GM19099 (cell line): Measurements from ENCODE around the gene STK17A.
A peak's percentile ranks its signal among the peaks of the same experiment; 100 is the strongest.

ENCODE experiments used
- POLR2A ChIP-seq: IDR thresholded peaks from 3 replicates; pipeline ENCODE4 v1.6.1; 2011; ENCODE audit warnings: low read depth; ENCODE audit not compliant: insufficient read length; ENCODE audit errors: extremely low read depth

Gene STK17A

DNA sequence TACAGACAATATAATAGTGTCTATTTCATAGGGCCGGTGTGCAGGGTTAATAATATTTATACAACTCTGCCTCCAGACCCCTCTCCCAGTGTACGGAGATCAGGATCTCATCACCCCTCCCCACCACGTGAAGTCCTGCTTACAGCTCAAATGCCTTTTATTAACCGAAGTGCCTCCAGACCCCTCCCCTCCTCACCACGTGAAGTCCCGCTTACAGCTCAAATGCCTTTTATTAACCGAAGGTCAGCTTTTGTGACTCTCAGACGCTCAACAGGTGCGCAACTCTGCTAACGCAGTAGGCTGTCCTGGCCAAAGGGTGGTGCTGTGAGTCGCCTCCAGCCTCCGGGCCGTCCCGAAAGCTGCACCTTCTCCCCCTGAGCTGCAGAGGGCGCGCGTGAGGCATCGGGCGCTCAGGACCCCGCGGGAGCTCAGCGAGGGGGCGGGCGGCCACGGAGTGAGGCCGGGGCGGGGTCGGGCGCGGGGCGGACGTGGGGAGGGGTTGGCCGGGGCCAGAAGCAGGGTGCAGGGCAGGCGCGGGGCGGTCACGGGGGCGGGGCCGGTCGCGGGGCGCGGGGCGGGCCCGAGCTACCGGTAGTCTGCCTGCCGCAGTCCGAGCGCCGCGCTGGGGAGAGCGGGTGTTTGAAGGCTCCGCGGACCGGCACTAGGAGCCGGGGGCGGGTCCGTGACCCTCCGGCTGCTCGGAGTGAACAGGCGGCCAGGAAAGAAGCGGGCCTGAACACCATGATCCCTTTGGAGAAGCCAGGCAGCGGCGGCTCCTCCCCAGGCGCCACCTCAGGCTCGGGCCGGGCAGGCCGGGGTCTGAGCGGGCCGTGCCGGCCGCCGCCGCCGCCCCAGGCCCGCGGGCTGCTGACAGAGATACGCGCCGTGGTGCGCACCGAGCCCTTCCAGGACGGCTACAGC is at the start of gene STK17A:
STK17A (plus strand) TSS at position 606 of the 921 bp plus-strand sequence; CDS start at position 742, 136 bp downstream.
- TF ChIP-seq POLR2A = peak; percentile 98

DNA sequence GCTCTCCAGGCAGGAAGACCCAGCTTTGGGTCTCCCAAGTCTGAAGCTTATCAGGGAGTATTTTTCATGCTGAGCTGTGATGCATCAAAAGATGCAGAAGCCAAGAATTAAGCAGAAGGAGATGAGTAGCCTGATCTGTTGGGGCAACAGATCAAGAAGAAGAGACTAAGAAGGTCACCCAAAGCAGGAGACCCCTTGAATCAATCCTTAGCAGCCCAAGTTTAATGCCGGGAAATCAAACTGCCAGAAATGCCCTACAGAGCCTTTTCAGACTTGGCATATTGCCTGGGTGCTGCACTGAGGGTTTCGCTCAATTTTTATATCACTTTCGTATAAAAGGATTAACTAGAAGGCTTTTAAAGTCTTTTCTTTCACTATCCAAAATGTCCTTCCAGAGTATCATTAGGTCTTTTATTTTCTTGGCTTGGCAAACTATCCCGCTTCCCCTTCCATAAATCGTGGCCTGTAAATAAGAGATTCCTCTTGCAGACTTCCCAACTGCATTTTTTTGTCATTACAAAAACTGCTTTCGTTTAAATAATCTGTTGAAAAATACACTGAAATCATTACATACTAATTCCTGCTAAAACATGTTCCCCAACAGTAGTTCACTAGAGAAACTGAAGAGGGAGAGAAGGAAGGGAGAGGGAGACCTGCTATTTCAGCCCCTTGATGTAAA is 49.0 kb upstream of the STK17A start:
- TF ChIP-seq POLR2A = no peak

DNA sequence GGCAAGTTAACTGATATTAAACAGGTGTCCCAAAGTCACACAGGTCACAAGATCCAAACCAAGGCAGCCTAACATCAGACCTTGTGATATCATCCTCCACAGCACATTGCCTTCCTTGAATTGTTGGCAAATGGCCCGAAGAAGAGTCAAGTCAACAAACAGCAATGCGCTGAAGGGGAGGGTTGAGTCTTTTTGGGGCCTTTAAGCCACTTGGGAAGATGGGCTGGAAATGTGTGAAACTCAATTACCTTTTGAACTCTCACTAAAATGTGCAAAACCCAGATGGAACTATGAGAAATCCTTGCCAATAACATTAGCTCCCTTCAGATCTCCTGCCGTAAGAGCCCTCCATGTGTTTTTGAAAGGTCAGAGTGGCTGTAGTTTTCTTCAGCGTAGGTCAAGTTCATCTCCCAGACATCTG is 47.9 kb upstream of the STK17A start:
- TF ChIP-seq POLR2A = no peak

DNA sequence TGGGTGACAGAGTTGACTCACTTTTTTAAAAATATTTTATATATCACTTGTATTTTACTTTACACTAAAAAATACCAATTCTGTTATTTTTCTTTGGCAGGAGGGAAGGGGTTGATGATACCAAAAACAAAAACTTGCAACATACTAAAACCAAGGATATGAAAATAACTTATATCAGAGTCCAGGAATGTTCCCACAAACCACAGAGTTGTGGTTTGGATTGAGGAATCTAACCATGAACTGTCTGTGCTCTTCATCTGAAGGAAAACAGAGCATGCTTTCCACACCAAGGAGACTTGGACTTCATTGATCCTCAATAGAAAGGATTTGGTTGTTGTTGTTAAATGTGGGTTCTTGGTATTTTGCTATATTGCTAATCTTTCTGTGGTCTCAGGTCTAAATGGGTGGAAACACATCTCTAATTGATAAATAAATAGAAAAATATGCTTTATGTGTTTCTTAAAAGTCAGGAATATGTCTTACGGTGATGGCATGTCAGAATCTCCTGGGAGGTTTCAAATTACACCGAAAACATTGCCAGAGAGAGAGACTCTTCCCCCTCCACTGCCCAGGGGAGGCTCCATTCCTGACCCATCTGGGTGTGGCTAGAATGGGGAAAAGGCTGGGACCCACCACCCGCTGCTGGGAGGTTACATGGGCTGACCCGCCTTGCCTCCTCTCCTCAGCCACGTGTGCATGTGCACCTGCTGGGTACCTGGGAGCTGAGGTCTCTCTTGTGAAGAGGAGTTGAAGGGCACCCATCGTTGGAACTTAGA is 46.9 kb upstream of the STK17A start:
- TF ChIP-seq POLR2A = no peak

DNA sequence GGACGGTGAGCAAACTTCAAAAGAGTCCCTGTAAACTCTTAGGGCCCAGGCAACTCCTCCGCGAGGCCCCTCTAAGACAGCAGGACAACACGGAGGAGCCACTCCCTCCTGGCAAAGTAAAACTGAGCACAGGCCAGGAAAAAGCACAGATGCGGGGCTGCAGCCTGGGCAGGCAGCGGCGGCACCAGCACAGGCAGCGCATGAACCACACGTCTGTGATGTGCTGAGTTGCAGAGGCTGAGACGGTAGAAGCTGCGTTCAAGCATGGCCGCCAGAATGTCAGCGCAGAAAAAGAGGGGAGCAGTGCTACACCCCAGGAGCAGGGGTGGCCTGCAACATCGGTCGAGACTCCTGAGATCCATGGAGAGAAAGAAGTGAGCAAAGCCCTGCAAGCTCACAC is 46.1 kb upstream of the STK17A start:
- no peak for TF ChIP-seq POLR2A

DNA sequence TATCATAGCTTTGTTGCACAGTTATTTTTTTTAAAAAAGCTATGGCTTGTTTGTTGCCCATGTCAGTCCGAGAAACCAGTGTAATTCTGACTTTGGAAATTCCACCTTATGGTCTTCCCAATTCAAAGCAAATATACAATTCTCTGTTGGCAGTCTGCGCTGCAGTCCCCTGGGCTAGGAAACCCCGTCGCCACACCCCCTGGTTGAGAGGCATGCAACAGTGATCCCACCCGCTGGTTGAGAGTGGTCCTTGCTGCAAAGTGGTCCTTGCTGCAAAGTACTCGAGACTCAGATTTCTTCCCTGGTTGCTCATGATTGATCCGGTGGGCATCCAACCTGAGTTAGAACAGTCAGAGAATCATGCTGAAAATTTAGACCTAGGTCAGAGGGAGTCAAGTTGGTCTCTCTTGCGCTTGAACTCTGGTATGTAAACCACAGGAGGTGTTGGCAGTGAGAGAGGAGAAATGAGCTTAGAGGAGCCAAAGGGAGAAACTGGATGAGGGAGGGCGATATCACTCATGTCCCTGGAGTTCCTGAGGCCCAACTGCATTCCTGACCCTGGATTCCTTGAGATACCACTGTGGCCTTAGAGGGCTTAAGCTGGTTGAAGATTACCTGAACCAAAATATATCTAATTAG is 45.0 kb upstream of the STK17A start:
- TF ChIP-seq POLR2A = no peak

DNA sequence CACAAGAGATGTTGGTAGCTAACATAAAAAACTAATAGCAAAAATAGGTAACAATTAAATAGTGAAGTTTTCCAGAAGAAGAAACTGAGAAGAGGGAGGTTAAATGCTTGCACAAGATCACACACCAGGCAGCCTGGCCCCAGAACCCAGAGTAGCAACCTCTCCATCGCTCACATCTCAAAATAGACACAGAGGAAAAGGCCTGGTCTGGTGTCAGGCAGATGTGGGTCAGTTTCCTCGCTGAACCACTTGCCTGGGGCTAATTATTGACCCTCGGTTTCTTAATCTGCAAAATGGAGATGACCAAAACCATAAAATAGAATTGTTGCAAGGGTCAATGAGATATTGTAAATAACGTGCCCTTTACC is 44.5 kb upstream of the STK17A start:
- TF ChIP-seq POLR2A = no peak

DNA sequence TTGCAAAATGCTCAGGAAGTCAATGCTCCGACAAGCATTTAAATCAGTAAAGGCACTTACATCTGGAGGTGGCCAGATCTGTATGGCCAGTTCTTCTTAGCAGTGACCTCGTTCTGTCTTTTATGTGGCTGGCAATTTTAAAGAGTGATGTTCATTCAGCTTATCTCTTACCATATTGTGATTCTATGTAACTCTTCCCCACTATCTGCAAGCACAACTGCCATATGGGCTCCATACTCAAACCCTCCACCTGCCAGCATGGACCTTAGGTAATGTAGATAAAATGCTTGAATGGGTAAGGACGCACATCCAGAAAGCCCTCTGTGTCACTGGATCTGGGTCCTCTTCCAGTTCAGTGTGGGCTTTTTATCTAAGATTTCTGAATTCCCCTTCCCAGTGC is 42.4 kb upstream of the STK17A start:
- no peak for TF ChIP-seq POLR2A

DNA sequence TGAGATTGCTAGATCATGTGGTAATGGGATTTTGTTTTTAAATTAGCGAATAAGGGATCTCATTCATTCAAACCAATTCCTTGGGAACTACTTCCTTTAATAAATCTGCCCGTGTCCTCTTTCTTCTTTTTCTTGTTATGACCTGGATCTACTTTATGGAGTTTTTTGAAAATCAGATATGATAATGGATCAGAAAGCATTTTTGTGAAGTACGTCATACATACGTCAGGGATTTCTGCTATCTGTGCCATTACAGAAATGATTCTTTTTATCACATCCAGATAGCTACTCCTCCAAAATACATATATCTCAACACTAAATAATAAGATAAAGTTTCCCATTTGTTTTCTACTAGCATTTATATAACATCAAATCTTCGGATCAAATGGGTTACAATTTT is 40.2 kb upstream of the STK17A start:
- no peak for TF ChIP-seq POLR2A

DNA sequence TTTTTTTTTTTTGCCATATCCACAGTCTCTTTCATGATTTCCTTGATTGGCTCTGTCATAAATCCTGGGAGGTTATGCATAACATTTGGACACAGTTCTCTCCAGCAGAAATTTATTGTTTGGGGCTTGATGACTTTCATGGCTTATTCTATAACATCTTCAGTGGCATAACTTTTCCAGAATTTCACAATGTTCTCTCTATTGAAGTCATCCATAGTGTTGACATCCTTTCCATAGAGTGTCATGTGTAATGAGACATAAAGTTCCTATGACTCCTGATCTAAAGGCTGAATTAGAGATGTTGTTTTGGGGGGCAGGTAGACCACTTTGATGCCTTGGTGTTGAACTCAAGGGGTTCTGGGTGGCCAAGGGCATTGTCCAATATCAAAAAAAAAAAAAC is 36.7 kb upstream of the STK17A start:
- TF ChIP-seq POLR2A = no peak

DNA sequence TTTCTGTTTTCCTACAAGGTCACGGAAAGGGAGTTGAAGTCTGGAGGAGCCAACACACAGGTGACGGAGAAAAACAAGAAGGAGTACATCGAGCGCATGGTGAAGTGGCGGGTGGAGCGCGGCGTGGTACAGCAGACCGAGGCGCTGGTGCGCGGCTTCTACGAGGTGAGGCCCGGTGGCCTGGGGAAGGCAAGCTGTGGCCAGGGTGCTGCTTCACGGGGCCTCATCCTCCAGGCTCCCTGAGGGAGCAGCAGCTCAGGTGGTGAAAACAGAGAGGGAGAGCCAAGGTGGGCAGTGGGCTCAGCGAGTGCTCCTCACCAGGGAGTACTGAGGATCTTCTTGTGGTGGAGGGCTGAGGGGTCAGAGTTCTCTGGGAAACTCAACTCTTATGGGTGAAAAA is 32.5 kb upstream of the STK17A start:
- no peak for TF ChIP-seq POLR2A

DNA sequence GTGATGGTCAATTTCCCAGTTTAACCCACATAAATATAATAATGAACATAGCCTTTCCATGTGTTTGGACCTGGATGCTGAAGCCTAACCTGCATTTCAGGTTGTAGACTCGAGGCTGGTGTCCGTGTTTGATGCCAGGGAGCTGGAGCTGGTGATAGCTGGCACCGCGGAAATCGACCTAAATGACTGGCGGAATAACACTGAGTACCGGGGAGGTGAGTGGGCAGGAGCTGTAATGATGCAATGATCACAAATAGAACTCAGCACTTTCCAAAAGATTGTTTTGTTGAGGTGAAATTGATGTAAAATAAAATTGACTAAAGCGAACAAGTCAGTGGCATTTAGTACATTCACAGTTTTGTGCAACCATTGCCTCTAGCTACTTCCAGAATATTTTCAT is 30.8 kb upstream of the STK17A start:
- no peak for TF ChIP-seq POLR2A

DNA sequence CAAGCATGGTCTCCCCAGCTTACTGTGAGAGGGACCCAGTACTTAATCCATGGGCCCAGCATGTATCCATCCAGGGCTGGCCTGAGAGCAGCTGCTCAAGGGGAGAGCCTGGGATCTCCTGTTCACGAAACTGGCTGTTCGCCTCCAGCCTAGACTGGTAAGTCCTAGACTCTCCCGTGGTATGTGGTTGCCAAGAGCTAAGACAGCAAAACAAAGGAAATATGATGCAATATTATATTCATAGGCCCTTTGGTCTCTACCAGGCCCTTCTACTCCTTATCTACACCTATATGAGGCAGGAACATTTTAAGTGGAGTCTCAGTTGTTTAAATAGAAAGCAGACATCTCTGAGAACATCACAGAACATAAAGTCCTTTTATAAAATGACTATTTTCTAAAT is 28.9 kb upstream of the STK17A start:
- no peak for TF ChIP-seq POLR2A

DNA sequence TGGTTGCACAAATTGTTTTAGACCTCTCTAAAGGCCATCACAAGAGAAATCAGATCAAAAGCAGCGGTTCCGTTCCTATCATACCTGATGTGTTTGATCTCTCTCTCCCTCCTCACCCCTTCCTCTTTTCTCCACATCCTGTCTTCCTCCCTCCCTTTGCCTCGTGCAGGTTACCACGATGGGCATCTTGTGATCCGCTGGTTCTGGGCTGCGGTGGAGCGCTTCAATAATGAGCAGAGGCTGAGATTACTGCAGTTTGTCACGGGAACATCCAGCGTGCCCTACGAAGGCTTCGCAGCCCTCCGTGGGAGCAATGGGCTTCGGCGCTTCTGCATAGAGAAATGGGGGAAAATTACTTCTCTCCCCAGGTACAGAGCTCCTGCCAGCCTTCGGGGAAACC is 28.5 kb upstream of the STK17A start:
- no peak for TF ChIP-seq POLR2A
